ENCODE results near the gene DYNC1LI2.

DYNC1LI2 gene

GRCh38 chr16:66751992-66752322 lies 548 bp upstream of the DYNC1LI2 start:
- no peak overlapping the region for H3K27ac ChIP-seq (ENCODE audit: insufficient read depth in 1 of 2, low read depth in 1 of 2, low read length in 2 of 2, poor library complexity in 1 of 2, severe bottlenecking in 2 of 2)
- POLR2A ChIA-PET = no interaction called here

GRCh38 chr16:66751053-66751302 lies 431 bp downstream of the DYNC1LI2 start:
- ChIA-PET POLR2A (no interaction called here), CTCF (interaction anchor here (1.4 to 4.1 kb wide), 7 partner anchors 9 to 106 kb away, joined by 4 to 24 read pairs (median 12); no protein-coding TSS in a partner anchor)
- Histone ChIP-seq H3K4me3 (ENCODE audit: control insufficient read depth in 1 of 7, extremely low read depth in 1 of 7, insufficient read depth in 4 of 7, low read depth in 2 of 7, low read length in 6 of 7) (peak overlapping the region; percentile 74 to 99 (median 94)), H3K36me3 (ENCODE audit: control insufficient read depth in 4 of 4, insufficient read depth in 4 of 4, low read length in 3 of 4) (peaks cover 4 to 26% (median 13%) of the 10 kb centered on the region in 4 experiments), H3K27me3 (replicated peaks in 2 of 5; ENCODE audit: control insufficient read depth in 4 of 5, insufficient read depth in 5 of 5, low read length in 4 of 5) (peaks cover 0 to 18% (median 10%) of the 10 kb centered on the region in 5 experiments), H3K27ac (ENCODE audit: insufficient read depth in 1 of 2, low read depth in 1 of 2, low read length in 2 of 2, poor library complexity in 1 of 2, severe bottlenecking in 2 of 2) (peak overlapping the region; percentile 78 to 90), H3K4me1 (ENCODE audit: control extremely low read depth in 1 of 4, control insufficient read depth in 4 of 4, insufficient read depth in 4 of 4, low read length in 3 of 4) (peaks cover 20 to 37% (median 31%) of the 10 kb centered on the region in 4 experiments), H3K9me3 (ENCODE audit: control extremely low read depth in 1 of 5, control insufficient read depth in 4 of 5, insufficient read depth in 2 of 5, low read depth in 1 of 5, low read length in 4 of 5) (no peaks in the 10 kb centered on the region)
- DNase-seq = peak in 1 of 3 donors; percentile 19
- WGBS (ENCODE audit: insufficient coverage) = 0% methylated on average over 20 of the region's 22 CpGs

More at GRCh38 chr16:66751992-66752322, 548 bp upstream of the DYNC1LI2 start:
- Histone ChIP-seq H3K9me3 (ENCODE audit: control extremely low read depth in 1 of 5, control insufficient read depth in 4 of 5, insufficient read depth in 2 of 5, low read depth in 1 of 5, low read length in 4 of 5) (no peaks in the 10 kb centered on the region), H3K36me3 (ENCODE audit: control insufficient read depth in 4 of 4, insufficient read depth in 4 of 4, low read length in 3 of 4) (peaks cover 3 to 26% (median 11%) of the 10 kb centered on the region in 4 experiments), H3K4me3 (ENCODE audit: control insufficient read depth in 1 of 7, extremely low read depth in 1 of 7, insufficient read depth in 4 of 7, low read depth in 2 of 7, low read length in 6 of 7) (peak overlapping the region in 6 of 7 experiments; percentile 13 to 99 (median 96)), H3K27me3 (replicated peaks in 2 of 5; ENCODE audit: control insufficient read depth in 4 of 5, insufficient read depth in 5 of 5, low read length in 4 of 5) (peaks cover 0 to 18% (median 10%) of the 10 kb centered on the region in 5 experiments), H3K4me1 (ENCODE audit: control extremely low read depth in 1 of 4, control insufficient read depth in 4 of 4, insufficient read depth in 4 of 4, low read length in 3 of 4) (peaks cover 11 to 27% (median 22%) of the 10 kb centered on the region in 4 experiments)
- DNase-seq = no peak
- WGBS (ENCODE audit: insufficient coverage) = 10% methylated on average over 2 of the region's 3 CpGs
- CTCF ChIA-PET = interaction anchor here (0.6 to 4.1 kb wide), 8 partner anchors 10 to 105 kb away, joined by 3 to 24 read pairs (median 8); no protein-coding TSS in a partner anchor

- peak overlapping the region; percentile 78 to 90 for H3K27ac ChIP-seq (ENCODE audit: insufficient read depth in 1 of 2, low read depth in 1 of 2, low read length in 2 of 2, poor library complexity in 1 of 2, severe bottlenecking in 2 of 2)
- H3K27me3 ChIP-seq (replicated peaks in 2 of 5; ENCODE audit: control insufficient read depth in 4 of 5, insufficient read depth in 5 of 5, low read length in 4 of 5) = peaks cover 0 to 18% (median 10%) of the 10 kb centered on the region in 5 experiments
- H3K4me3 ChIP-seq (ENCODE audit: control insufficient read depth in 1 of 7, extremely low read depth in 1 of 7, insufficient read depth in 4 of 7, low read depth in 2 of 7, low read length in 6 of 7) = peak overlapping the region; percentile 74 to 99 (median 94)
- ChIA-PET CTCF (interaction anchor here (0.9 to 3.3 kb wide), 4 partner anchors 10 to 99 kb away, joined by 3 to 16 read pairs (median 10); no protein-coding TSS in a partner anchor), POLR2A (no interaction called here)
- peaks cover 21 to 42% (median 32%) of the 10 kb centered on the region in 4 experiments for H3K4me1 ChIP-seq (ENCODE audit: control extremely low read depth in 1 of 4, control insufficient read depth in 4 of 4, insufficient read depth in 4 of 4, low read length in 3 of 4)
- no peaks in the 10 kb centered on the region for H3K9me3 ChIP-seq (ENCODE audit: control extremely low read depth in 1 of 5, control insufficient read depth in 4 of 5, insufficient read depth in 2 of 5, low read depth in 1 of 5, low read length in 4 of 5)
- H3K36me3 ChIP-seq (ENCODE audit: control insufficient read depth in 4 of 4, insufficient read depth in 4 of 4, low read length in 3 of 4) = peaks cover 4 to 26% (median 14%) of the 10 kb centered on the region in 4 experiments
- 31% methylated on average over 9 of the region's 12 CpGs for WGBS (ENCODE audit: insufficient coverage)
- no peak for DNase-seq
These were observed 943 bp downstream of the DYNC1LI2 start for GRCh38 chr16:66750279-66751052.

GRCh38 chr16:66746682-66747081 lies 4.7 kb downstream of the DYNC1LI2 start:
- Histone ChIP-seq H3K9me3 (ENCODE audit: control extremely low read depth in 1 of 5, control insufficient read depth in 4 of 5, insufficient read depth in 2 of 5, low read depth in 1 of 5, low read length in 4 of 5) (no peaks in the 10 kb centered on the region), H3K4me1 (ENCODE audit: control extremely low read depth in 1 of 4, control insufficient read depth in 4 of 4, insufficient read depth in 4 of 4, low read length in 3 of 4) (peaks cover 21 to 43% (median 31%) of the 10 kb centered on the region in 4 experiments), H3K27ac (ENCODE audit: insufficient read depth in 1 of 2, low read depth in 1 of 2, low read length in 2 of 2, poor library complexity in 1 of 2, severe bottlenecking in 2 of 2) (no peak overlapping the region), H3K36me3 (ENCODE audit: control insufficient read depth in 4 of 4, insufficient read depth in 4 of 4, low read length in 3 of 4) (peaks cover 16 to 54% (median 34%) of the 10 kb centered on the region in 4 experiments), H3K4me3 (ENCODE audit: control insufficient read depth in 1 of 7, extremely low read depth in 1 of 7, insufficient read depth in 4 of 7, low read depth in 2 of 7, low read length in 6 of 7) (no peak overlapping the region), H3K27me3 (replicated peaks in 2 of 5; ENCODE audit: control insufficient read depth in 4 of 5, insufficient read depth in 5 of 5, low read length in 4 of 5) (no peaks in the 10 kb centered on the region)
- ChIA-PET POLR2A (no interaction called here), CTCF (interaction anchor here (0.8 to 1.3 kb wide), 4 partner anchors 9 to 121 kb away, joined by 3 read pairs; no protein-coding TSS in a partner anchor)
- WGBS (ENCODE audit: insufficient coverage) = 0% methylated on average over 1 of the region's 1 CpG
- DNase-seq = peak; percentile 54 to 79 (median 72)

GRCh38 chr16:66746048-66746447 lies 5.4 kb downstream of the DYNC1LI2 start:
- 86% methylated on average over 2 of the region's 3 CpGs for WGBS (ENCODE audit: insufficient coverage)
- Histone ChIP-seq H3K4me3 (ENCODE audit: control insufficient read depth in 1 of 7, extremely low read depth in 1 of 7, insufficient read depth in 4 of 7, low read depth in 2 of 7, low read length in 6 of 7) (no peak overlapping the region), H3K9me3 (ENCODE audit: control extremely low read depth in 1 of 5, control insufficient read depth in 4 of 5, insufficient read depth in 2 of 5, low read depth in 1 of 5, low read length in 4 of 5) (no peaks in the 10 kb centered on the region), H3K27ac (ENCODE audit: insufficient read depth in 1 of 2, low read depth in 1 of 2, low read length in 2 of 2, poor library complexity in 1 of 2, severe bottlenecking in 2 of 2) (no peak overlapping the region), H3K27me3 (replicated peaks in 2 of 5; ENCODE audit: control insufficient read depth in 4 of 5, insufficient read depth in 5 of 5, low read length in 4 of 5) (no peaks in the 10 kb centered on the region), H3K36me3 (ENCODE audit: control insufficient read depth in 4 of 4, insufficient read depth in 4 of 4, low read length in 3 of 4) (peaks cover 17 to 59% (median 39%) of the 10 kb centered on the region in 4 experiments), H3K4me1 (ENCODE audit: control extremely low read depth in 1 of 4, control insufficient read depth in 4 of 4, insufficient read depth in 4 of 4, low read length in 3 of 4) (peaks cover 23 to 42% (median 32%) of the 10 kb centered on the region in 4 experiments)
- POLR2A ChIA-PET = no interaction called here
- CTCF ChIA-PET = interaction anchor here (0.8 to 1.3 kb wide), 5 partner anchors 10 to 45 kb away, joined by 3 read pairs; no protein-coding TSS in a partner anchor
- DNase-seq = no peak

- ChIA-PET POLR2A (no interaction called here), CTCF (interaction anchor here (1.0 to 8.0 kb wide), 8 partner anchors 8 to 134 kb away, joined by 3 to 107 read pairs (median 6); partner anchors contain the start of genes DYNC1LI2 and NAE1)
- DNase-seq = no peak
- Histone ChIP-seq H3K4me3 (ENCODE audit: control insufficient read depth in 1 of 7, extremely low read depth in 1 of 7, insufficient read depth in 4 of 7, low read depth in 2 of 7, low read length in 6 of 7) (no peak overlapping the region), H3K27me3 (replicated peaks in 2 of 5; ENCODE audit: control insufficient read depth in 4 of 5, insufficient read depth in 5 of 5, low read length in 4 of 5) (no peaks in the 10 kb centered on the region), H3K9me3 (ENCODE audit: control extremely low read depth in 1 of 5, control insufficient read depth in 4 of 5, insufficient read depth in 2 of 5, low read depth in 1 of 5, low read length in 4 of 5) (no peaks in the 10 kb centered on the region), H3K27ac (ENCODE audit: insufficient read depth in 1 of 2, low read depth in 1 of 2, low read length in 2 of 2, poor library complexity in 1 of 2, severe bottlenecking in 2 of 2) (peak overlapping the region in 1 of 2 experiments; percentile 41), H3K4me1 (ENCODE audit: control extremely low read depth in 1 of 4, control insufficient read depth in 4 of 4, insufficient read depth in 4 of 4, low read length in 3 of 4) (peaks cover 14 to 28% (median 22%) of the 10 kb centered on the region in 4 experiments), H3K36me3 (ENCODE audit: control insufficient read depth in 4 of 4, insufficient read depth in 4 of 4, low read length in 3 of 4) (peaks cover 26 to 72% (median 44%) of the 10 kb centered on the region in 4 experiments)
- WGBS (ENCODE audit: insufficient coverage) = 80% methylated on average over 5 of the region's 10 CpGs
These were observed 9.2 kb downstream of the DYNC1LI2 start for GRCh38 chr16:66741950-66742808.

Data from common myeloid progenitor, CD34-positive (primary cell).